Measurements from ENCODE around the gene CAND1.
"Not testable (repeated sequence)": the region's sequence is repeated elsewhere in the genome, so short reads cannot be mapped to it uniquely, and the experiment has no call there.

The CAND1 gene

GRCh38 chr12:67284561-67284960, 15.4 kb downstream of the CAND1 start:
- no peak for DNase-seq

- no peak for DNase-seq
Observed at GRCh38 chr12:67286257-67286656, 17.1 kb downstream of the CAND1 start.

DNA sequence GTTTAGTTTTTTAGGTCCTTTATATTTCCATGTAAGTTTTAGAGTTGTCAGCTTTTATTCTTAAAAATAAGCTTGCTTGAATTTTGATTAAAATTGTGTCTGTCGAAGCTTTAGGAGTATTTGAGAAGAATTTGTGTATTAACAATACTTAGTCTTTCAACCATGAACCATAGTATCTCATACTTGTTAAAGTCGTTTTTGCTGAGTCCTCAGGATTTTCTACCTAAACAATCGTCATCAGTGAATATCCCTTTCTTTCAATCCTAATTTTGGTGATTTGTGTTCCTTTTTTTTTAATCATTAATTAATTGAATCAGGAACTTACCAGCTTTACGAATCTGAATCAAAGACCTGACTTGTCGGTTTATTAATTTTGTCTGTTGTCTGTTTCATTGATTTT, 18.2 kb downstream of the CAND1 start:
- no peak for DNase-seq

DNA sequence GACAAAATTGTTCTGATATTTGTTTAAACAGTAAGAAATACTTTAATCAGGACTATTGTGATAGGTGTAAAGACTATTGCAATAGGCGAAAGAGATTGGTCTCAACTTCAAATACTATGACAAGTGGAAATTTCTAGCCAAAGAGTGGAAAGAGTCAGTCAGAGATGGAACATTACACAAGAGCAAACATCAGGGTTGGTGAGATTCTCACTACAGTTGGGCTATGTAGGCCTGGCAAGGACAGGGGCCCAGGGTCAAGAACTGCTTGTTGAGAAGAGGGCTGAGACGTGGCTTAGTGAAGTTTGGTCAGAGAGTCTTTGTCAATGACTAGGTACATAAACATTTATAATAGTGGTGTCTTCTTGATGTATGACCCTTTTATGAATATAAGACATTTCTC, 19.4 kb downstream of the CAND1 start:
- DNase-seq: no peak

GRCh38 chr12:67290378-67290777, 21.2 kb downstream of the CAND1 start:
- DNase-seq: no peak

DNA sequence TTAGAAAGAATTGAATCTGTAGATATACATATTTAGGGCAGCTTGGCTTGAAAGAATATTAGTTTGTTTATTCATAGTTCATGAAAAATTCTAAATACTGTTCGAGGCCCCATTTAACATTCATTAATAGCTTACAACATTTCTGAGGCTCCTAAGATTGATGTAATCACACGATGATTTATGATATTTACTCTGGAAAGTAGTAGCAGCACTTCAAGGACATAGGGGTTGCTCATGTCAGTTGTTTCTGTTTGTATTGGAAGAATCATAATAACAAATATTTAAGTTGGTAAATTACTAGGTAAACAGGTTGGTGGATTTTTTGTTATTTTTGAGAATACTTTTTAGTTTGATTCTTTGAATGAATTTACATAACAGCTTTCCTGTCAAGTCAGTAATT, 30.4 kb downstream of the CAND1 start:
- no peak for DNase-seq

DNA sequence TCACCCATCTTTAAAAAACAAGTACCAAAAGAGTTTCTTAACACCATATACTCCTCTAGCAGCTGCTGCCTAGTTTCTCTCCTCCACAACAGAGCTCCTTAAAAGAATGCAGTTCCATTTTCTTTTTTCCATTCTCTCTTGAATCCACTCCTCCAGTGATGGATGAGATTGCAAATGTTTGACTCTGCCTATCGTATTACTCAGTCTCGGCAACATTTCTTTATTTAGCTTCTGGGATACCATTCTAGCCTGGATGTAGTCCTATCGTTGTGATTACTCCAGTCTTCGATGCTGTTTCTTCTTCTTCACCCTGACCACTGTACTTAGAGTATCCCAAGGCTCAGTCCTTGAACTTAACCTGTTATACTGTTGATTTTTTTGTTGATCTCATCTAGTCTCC, 30.8 kb downstream of the CAND1 start:
- DNase-seq: no peak

DNA sequence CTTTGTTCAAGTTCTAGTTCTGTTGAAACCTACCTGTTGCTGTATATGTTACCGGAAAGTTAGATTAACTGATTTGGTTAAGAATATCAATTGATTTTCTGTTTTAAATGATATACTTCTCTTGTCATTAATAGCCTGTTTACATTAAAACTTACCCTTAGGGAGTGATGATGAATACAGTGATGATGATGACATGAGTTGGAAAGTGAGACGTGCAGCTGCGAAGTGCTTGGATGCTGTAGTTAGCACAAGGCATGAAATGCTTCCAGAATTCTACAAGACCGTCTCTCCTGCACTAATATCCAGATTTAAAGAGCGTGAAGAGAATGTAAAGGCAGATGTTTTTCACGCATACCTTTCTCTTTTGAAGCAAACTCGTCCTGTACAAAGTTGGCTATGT, 33.0 kb downstream of the CAND1 start:
- DNase-seq: no peak

GRCh38 chr12:67305544-67305943, 36.4 kb downstream of the CAND1 start:
- no peak for DNase-seq

- no peak for DNase-seq
Observed at GRCh38 chr12:67306712-67307111, 37.6 kb downstream of the CAND1 start.

GRCh38 chr12:67315661-67316060, 46.5 kb downstream of the CAND1 start:
- no peak for DNase-seq

DNA sequence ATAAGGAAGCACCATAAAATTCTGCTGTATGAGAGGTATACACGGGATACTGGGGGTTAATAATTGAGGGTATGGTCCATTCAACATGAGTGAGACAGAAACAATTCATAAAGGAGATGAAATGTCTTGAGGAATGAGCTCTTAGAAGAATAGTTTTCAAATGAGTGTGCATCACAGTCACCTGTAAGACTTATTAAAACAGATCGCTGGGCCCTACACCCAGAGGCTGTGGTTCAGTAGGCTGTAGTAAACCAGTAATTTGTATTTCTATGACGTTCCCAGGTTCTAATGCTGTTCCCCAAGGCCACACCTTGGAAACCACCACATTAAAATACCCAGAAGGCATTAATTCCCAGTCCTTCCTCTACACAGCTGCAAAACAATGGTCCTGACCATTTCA, 49.6 kb downstream of the CAND1 start:
- no peak for DNase-seq

GRCh38 chr12:67319936-67320335, 50.8 kb downstream of the CAND1 start:
- DNase-seq: no peak

DNA sequence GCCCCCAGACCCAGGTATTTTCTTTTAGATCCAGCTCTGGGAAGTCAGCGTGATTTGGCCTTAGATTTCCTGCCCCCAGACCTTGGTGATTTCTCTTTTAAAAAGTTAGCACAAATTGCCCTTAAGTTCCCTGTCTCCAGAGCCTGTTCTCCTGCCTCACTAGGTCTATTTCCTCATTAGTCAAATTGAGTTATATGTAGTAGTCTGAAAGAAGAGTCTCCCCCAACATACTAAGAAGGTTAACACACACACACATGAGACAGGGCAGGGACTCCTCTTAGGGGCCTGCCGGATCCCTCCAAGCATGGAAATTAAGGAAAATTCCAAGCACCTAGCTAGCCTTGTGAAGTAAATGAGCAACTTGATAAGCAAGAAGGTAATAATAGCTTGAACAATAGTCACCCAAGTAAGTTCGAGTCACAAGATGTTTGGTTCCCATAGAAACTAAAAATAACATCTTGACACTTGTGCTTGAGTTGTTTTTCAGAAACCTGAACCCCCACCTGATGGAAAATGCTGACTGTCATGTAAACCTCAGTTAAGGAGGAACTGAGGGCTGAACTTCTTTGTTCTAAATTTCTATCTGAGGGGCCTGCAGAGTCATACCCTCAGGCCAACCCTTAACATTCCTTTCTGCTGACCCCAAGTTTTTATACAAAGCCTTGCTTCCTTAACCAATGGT, 51.6 kb downstream of the CAND1 start:
- no peak for DNase-seq

GRCh38 chr12:67322580-67322979, 53.4 kb downstream of the CAND1 start:
- no peak for DNase-seq

GRCh38 chr12:67323007-67323406, 53.8 kb downstream of the CAND1 start:
- DNase-seq: no peak

DNA sequence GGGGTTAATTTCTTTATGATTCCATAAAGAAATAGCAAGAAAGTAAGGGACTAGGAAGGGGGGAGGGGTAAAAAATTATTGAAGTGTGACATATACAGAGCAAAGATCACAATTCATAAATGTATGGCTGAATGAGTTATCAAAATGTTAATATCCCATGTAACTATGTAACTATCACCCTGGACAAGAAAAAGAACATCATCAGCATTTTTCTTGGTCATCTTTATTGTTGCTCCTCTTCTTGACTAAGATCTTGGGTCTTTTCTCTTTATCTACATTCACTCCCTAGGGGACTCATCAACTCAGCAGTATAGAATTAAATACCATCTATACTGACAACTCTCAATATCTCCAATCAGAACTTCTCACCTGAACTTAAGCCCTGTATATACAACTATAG, 57.5 kb downstream of the CAND1 start:
- no peak for DNase-seq

DNA sequence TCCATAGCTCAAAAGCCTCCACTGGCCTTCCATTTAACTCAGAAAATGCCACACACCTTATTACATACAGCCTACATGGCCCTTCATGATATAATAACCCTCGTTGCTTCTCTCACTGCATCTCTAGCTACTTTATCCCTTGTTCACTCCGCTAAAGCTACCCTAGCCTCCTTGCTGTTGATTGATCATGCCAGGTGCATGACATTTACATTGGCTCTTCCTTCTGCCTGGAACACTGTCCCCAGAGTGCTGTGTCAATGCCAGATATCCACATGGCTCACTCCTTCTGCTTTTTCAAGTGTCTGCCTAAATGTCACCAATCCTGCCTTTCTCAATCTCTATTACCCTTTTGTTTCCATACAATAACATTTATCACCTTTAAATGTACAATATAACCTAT, 58.3 kb downstream of the CAND1 start:
- no peak for DNase-seq

DNA sequence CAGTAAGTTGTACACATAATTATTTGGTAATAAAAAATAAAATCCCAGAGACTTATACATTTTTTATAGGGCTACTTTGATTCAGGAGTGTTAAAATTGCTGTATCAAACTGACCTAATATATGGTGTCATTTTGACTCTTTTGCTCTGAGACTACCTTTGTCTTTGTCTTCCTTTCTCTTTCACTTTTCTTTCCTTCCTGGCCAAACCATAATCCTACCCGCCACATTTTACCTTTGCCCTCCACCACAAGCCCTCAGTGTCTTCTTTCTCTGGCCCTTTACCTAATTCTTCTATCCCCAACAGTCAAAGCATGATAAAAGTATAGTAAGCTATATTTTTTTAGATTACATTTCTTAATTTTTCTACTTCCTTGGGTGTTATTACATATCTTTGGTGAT, 62.0 kb downstream of the CAND1 start:
- no peak for DNase-seq

DNA sequence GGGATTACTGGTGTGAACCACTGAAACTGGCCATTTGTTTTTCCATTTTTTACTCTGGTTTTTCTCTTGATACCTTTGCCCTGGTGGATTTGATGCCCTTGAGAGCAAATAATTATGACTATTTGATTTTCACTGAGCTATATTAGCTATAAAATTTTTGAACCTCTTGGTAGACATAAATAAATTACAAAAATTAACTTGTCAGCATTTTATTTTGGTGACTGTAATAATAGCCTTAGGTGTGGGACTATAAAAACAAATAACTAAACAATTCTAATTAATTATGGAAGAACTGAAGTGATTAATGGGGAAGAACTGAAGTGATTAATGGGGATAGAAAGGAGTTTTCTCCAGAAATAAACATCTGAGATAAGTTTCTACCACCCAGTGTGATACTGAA, 62.7 kb downstream of the CAND1 start:
- DNase-seq: no peak

GRCh38 chr12:67333649-67334048, 64.5 kb downstream of the CAND1 start:
- DNase-seq: no peak

DNA sequence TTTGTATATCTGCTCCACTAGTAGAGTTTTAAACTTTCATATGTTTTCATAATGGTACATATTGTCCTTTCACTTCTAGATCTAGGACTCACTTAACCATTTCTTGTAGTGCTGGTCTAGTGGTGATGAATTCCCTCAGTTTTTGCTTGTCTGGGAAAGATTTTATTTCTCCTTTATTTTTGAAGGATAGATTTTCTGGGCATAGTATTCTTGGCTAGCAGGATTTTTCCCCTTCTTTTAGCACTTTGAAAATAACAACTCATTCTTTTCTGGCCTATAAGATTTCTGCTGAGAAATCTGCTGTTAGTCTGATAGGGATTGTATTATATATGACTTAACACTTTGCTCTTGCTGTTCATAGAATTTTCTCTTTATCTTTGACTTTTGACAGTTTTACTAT, 69.3 kb downstream of the CAND1 start:
- DNase-seq: no peak

- no peak for DNase-seq
Observed at GRCh38 chr12:67339530-67339929, 70.4 kb downstream of the CAND1 start.

DNA sequence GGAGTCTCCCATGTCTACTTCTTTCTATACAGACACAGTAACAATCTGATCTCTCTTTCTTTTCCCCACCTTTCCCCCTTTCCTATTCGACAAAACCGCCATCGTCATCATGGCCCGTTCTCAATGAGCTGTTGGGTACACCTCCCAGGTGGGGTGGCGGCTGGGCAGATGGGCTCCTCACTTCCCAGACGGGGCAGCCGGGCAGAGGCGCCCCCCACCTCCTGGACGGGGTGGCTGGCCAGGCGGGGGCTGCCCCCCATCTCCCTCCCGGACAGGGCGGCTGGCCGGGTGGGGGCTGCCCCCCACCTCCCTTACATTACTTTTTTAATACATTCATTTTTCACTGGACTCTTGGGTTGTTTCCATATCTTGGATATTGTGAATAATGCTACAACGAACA, 71.9 kb downstream of the CAND1 start:
- not testable (repeated sequence) for DNase-seq

GRCh38 chr12:67344979-67345710, 76.0 kb downstream of the CAND1 start:
- no peak for DNase-seq

Measured in NCI-H2171 (cell line).